Cortex of kidney (tissue), 1 donor: ENCODE data around the gene FBXO10.
"Not testable (repeated sequence)": the region's sequence is repeated elsewhere in the genome, so short reads cannot be mapped to it uniquely, and the experiment has no call there.

ENCODE experiments used
- DNase-seq: peaks from one replicate; lab custom pipeline; 2025; lab: John Stamatoyannopoulos, UW

FBXO10 gene

DNA sequence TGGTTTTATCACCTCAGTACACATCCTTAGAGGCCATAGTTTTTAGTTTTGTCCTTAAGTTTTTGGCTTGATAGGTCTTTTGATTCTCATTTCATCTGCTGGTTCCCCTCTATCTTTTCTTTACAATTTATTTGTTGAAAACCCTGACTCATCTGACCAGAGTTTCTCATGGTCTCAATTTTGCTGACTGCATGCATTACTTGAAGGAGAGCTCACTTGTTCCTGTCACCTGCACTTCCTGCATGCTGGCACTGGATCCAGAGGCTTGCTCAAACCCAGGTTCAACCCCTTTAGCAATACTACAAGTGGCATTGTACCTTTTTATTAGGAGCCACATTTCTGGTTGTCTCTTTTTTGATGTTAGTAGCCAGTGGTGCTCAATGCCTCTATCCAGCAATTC, 26.7 kb downstream of the FBXO10 start:
- no peak for DNase-seq

DNA sequence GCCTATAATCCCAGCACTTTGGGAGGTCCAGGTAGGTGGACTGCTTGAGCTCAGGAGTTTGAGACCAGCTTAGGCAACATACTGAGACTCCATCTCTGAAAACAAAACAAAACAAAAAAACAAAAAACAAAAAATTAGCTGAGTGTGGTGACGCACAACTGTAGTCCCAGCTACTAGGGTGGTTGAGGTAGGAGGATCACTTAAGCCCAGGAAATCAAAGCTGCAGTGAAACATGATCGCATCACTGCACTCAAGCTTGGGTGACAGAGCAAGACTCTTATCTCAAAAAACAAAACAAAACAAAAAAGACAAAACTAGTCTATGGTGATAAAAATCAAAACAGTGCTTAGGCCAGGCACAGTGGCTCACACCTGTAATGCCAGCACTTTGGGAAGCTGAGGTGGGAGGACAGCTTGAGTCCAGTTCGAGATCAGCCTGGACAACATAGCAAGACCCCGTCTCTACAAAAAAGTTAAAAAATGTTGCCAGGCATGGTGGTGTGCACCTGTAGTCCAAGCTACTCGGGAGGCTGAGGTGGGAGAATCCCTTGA, 28.8 kb downstream of the FBXO10 start:
- no peak for DNase-seq

- no peak for DNase-seq
Measured at GRCh38 chr9:37543468-37543867, 32.7 kb downstream of the FBXO10 start.

DNA sequence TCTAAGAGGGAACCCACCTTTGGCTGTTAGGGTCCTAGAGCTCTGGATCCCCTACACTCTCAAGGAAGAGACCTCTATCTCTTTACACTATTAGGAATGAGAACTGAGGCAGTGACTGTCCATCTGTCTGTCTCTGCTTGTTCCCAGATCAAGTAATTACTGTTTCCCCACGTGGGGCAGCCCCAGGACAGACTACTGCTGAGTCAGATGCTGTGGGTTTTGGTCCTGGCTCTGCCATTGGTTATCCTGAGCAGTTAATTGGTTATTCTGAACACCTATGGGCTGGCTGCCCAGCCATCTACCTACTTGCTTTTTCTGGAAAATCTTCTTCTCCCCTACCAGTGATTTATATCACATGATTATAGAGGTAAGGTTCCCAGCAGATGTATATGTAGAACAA, 33.3 kb downstream of the FBXO10 start:
- no peak for DNase-seq

DNA sequence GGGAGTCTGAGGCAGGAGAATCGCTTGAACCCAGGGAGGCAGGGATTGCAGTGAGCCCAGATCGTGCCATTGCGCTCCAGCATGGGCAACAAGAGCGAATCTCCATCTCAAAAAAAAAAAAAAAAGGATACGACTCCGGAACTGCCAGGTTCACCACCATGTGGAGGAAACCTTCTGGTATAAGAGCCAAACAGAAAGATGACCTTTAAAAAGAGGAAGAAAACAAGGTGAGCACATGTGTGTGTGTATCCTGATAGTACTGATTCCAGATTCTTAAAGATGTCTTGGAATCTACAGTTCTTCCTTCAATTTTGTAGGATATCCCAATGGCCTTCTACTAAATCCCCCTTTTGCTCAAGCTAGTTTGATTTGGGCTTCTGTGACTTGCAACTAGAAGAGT, 33.7 kb downstream of the FBXO10 start:
- no peak for DNase-seq

DNA sequence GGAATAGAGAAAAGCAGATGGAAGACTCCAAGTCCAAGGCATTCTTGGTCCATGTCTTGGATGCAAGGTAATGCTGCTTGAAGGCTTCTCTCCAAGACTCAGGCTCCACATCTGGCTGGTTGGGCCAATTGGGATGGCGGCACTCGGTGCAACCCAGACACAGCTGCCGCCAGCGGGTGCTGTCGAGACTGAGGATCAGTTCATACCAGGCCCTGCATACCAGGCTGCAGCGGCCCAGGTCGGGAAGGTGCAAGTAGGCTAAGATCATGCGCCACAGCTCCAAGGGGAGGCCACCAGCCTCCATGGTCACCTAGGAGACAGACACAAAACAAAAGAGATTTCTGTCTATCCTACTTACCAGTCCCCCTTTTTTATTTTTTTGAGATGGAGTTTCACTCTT, 34.7 kb downstream of the FBXO10 start:
- DNase-seq, result no peak

GRCh38 chr9:37540634-37541033, 35.5 kb downstream of the FBXO10 start:
- no peak for DNase-seq

DNA sequence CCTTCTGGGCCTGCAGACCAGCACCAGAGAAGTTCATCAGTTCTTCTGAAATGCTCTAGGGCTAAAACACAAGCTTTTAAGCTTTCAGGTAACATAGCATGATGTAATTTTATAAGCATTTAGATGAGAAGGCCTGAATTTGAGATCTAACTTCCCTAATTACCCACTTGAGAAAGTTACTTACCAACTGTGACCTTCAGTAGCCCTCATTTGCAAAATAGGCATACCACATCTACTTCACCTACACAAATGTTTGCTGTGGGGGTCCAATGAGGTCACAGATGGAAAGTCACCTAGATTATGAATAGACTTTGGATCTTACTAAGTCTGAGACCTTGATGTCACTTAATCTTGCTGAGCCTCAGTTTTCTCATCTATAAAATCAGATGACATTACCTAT, 36.5 kb downstream of the FBXO10 start:
- DNase-seq, result no peak

DNA sequence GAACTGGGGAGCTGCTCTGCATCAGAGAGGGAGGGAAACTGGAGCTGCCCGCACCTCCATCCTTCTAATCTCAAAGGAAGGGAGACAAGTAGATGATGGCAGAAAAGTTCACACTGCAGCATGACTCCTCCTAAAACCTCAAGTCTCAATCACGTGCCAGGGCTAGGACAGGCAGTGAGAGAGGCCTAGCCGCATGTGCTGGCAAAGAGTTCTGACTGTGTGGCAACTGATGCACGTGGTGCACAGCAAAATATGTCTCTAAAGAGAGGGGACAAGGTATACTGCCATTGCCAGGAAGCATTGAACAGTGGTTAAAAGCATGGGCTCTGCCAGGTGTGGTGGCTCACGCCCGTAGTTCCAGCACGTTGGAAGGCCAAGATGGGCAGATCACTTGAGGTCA, 38.1 kb downstream of the FBXO10 start:
- DNase-seq, result no peak

GRCh38 chr9:37534901-37535300, 41.3 kb downstream of the FBXO10 start:
- DNase-seq, result no peak

DNA sequence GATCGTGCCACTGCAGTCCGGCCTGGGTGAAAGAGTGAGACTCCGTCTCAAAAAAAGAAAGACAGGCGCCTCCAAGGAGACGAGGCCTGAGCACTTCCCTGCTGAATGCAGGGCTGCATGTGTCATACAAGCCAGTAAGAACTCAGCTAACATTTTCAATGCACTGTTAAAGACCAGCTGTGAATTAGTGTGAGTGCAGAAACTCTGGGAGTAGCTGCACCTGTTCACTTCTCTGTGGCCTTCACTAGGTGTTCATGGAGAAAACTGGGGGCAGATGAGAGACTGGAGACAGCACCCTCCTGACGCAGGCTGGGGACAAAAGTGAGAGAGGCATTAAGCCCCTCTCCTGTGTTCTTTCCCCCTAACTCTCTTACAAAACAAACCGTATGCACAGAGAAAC, 41.8 kb downstream of the FBXO10 start:
- DNase-seq, result no peak

GRCh38 chr9:37531699-37532098, 44.5 kb downstream of the FBXO10 start:
- DNase-seq, result no peak

- no peak for DNase-seq
Measured at GRCh38 chr9:37528652-37529471, 47.3 kb downstream of the FBXO10 start.

GRCh38 chr9:37523916-37524315, 52.3 kb downstream of the FBXO10 start:
- no peak for DNase-seq

DNA sequence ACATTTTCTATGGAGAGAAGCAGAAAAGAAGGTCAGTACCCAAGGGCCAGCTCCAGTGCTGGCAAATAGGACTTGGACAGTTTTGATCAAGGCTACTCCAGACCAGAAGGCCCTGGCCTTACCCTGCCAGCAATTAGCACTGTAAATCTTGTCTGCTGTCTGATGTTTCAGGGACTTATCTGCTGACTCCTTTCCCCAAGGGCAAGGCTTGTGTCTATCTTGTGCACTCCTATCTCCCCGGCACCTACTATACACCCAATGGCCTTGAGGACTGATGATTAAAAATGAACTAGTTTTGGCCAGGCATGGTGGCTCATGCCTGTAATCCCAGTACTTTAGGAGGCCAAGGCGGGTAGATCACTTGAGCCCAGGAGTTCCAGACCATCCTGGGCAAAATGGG, 53.2 kb downstream of the FBXO10 start:
- no peak for DNase-seq

GRCh38 chr9:37521111-37521510, 55.1 kb downstream of the FBXO10 start:
- no peak for DNase-seq

GRCh38 chr9:37520641-37521040, 55.5 kb downstream of the FBXO10 start:
- DNase-seq, result no peak

DNA sequence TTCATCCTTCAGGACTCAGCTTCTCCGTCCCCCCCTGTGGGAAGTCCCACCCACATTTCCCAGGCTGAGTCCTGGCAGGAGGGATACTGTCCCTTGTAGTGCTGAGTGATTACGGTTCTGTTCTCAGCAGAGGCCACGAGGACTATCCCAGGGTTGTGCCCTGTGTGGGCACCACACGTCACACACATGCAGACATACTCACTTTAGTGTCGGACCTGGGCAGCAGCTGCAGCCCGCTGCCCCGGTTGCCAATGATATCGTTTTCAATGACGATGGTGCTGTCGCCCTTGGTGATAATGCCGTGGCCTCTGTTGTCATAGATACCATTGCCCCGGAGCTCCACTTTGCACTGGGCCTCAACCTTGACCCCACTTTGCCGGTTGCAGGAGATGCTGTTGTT, 58.3 kb downstream of the FBXO10 start:
- no peak for DNase-seq

DNA sequence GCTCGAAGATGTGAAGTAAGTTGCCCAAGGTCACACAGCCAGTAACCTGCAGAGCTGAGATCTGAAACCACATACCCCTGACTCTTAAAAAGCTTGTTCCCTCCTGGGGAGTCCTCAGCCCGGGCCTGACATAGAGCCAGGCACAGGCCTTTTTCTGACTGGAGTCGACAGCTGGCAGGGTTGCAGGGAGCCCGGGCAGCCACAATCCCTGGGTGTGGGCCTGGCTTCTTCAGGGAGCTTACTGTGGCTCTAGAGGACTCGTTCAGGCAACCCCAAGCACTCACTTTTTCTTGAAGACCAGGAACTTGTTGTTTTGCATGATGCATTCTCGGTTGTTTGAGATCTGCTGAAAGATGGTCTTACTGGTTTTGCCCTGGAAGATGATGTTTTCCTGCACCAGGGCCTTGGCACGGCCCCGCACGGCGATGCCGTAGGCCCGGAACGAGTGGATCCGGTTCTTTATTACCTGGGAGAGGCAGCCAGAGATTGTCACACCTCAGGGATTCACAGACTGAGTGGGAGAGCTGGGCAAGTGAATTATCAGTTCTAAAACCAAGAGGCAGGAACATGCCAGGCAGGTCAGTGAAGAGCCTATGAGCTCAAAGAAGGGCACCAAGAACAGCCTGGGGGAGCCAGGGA, 60.4 kb downstream of the FBXO10 start:
- DNase-seq, result no peak

DNA sequence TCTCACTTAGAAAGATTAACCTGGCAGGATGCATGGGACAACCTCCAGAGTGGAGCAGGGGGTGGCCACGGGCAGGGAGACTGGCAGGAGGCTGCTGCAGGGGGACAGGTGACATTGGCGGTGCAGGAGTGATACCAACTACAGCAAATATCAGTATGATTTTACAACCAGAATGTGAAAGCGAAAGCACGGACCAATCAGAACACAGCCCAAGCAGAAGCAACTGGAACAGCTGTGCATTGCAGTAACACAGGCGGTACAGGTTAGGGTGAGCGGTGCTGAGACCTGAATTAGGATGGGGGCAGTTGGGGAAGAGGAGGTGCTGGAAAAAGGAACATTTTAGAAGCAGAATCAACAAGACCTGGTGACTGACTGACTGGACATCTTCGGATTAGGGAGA, 61.2 kb downstream of the FBXO10 start:
- no peak for DNase-seq

DNA sequence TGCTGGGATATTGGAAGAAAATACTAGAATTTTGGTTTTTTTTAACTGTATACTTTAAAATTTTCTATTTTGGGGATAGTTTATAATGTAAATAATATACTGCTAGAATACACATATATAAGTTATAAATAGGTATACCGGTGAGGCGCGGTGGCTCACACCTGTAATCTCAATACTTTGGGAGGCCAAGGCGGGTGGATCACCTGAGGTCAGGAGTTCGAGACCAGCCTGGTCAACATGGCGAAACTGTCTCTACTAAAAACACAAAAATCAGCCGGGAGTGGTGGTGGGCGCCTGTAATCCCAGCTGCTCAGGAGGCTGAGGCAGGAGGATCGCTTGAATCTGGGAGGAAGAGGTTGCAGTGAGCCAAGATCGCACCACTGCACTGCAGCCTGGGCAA, 61.8 kb downstream of the FBXO10 start:
- DNase-seq, result not testable (repeated sequence)

GRCh38 chr9:37512437-37512836, 63.7 kb downstream of the FBXO10 start:
- no peak for DNase-seq
